H1 (cell line): ENCODE measurements around the gene ADAM23. TPM values are rescaled to one million over a fixed set of nuclear protein-coding genes. Genes with fewer than 3 reads are reported as not detected.

Source experiments
- CTCF ChIA-PET: fragments of 300-600 bp; sonication (Branson Sonifier 250); formaldehyde crosslinking; loops from one replicate; lab custom pipeline; 2021; ENCODE audit not compliant: partially characterized antibody; lab: Charles Lee
- POLR2A ChIA-PET: fragments of 300-600 bp; sonication (Branson Sonifier 250); formaldehyde crosslinking; loops from one replicate; lab custom pipeline; 2021; ENCODE audit warnings: inconsistent platforms; ENCODE audit not compliant: partially characterized antibody; lab: Charles Lee
- DNase-seq, 2 experiments: peaks; one replicate each; pipeline versions ENCODE4 v3.0.0 to v3.0.0-alpha.2; 2010 to 2022; ENCODE audit warnings: low spot score in 2 of 2, low read depth in 1 of 2, mixed read lengths in 1 of 2
- FAIRE-seq: peaks from 2 replicates; lab custom pipeline; 2011; peaks lifted over from hg19 to GRCh38; lab: Jason Lieb, UNC
- H2AFZ ChIP-seq: 2 replicates; pipeline ENCODE4 v1.8.1; 2012; ENCODE audit warnings: low read length, inconsistent platforms
- H2AK5ac ChIP-seq: 2 replicates; pipeline ENCODE4 v1.6.1; 2013; ENCODE audit warnings: low read depth, low read length
- H2BK120ac ChIP-seq: replicated peaks from 2 replicates; pipeline ENCODE3; 2013; ENCODE audit warnings: low read depth, low read length, inconsistent platforms
- H2BK12ac ChIP-seq: 2 replicates; pipeline ENCODE4 v1.6.1; 2013; ENCODE audit warnings: low read depth, low read length
- H2BK15ac ChIP-seq: 2 replicates; pipeline ENCODE4 v1.6.1; 2013; ENCODE audit warnings: low read length
- H2BK20ac ChIP-seq: 2 replicates; pipeline ENCODE4 v1.6.1; 2013; ENCODE audit warnings: low read length
- H2BK5ac ChIP-seq: 2 replicates; pipeline ENCODE4 v1.6.1; 2013; ENCODE audit warnings: low read depth, low read length
- H3K14ac ChIP-seq: 2 replicates; pipeline ENCODE4 v1.6.1; 2013; ENCODE audit warnings: inconsistent platforms; ENCODE audit not compliant: insufficient read length
- H3K18ac ChIP-seq: 2 replicates; pipeline ENCODE4 v1.6.1; 2013; ENCODE audit warnings: low read length; ENCODE audit errors: extremely low read depth
- H3K23ac ChIP-seq: 2 replicates; pipeline ENCODE4 v1.6.1; 2013; ENCODE audit warnings: inconsistent platforms; ENCODE audit not compliant: insufficient read length
- H3K23me2 ChIP-seq: 2 replicates; pipeline ENCODE4 v1.6.1; 2013; ENCODE audit warnings: low read depth, low read length
- H3K27ac ChIP-seq: 2 replicates; pipeline ENCODE4 v1.6.1; 2011; ENCODE audit warnings: low read depth, low read length, inconsistent platforms
- H3K27me3 ChIP-seq, 4 experiments: replicated peaks in 1 of 4; 1 replicate in 1 of 4; 2 replicates in 3 of 4; pipeline versions ENCODE4 v1.6.1 to v1.8.1; 2011 to 2013; ENCODE audit warnings: low read length in 3 of 4, mild to moderate bottlenecking in 3 of 4, inconsistent platforms in 2 of 4, mixed read lengths in 2 of 4, moderate library complexity in 1 of 4; ENCODE audit not compliant: control insufficient read depth in 3 of 4, insufficient read depth in 3 of 4; ENCODE audit errors: extremely low read depth in 1 of 4
- H3K36me3 ChIP-seq, 4 experiments: 2 replicates each; pipeline versions ENCODE4 v1.6.1 to v1.8.1; 2011 to 2013; ENCODE audit warnings: mild to moderate bottlenecking in 4 of 4, low read length in 3 of 4, moderate library complexity in 2 of 4, control low read depth in 1 of 4, inconsistent platforms in 1 of 4; ENCODE audit not compliant: insufficient read depth in 4 of 4, control insufficient read depth in 2 of 4
- H3K4ac ChIP-seq: replicated peaks from 2 replicates; pipeline ENCODE3; 2013; ENCODE audit warnings: low read length, low read depth, mixed read lengths, inconsistent platforms; ENCODE audit not compliant: insufficient read length
- H3K4me1 ChIP-seq, 4 experiments: replicated peaks in 1 of 4; 1 replicate in 1 of 4; 2 replicates in 3 of 4; pipeline versions ENCODE4 v1.6.1 to v1.8.1; 2011 to 2013; ENCODE audit warnings: low read length in 3 of 4, inconsistent platforms in 2 of 4, mixed read lengths in 1 of 4; ENCODE audit not compliant: insufficient read depth in 4 of 4, control insufficient read depth in 3 of 4
- H3K4me2 ChIP-seq, 2 experiments: 2 replicates each; pipeline versions ENCODE4 v1.6.1 to v1.8.1; 2011 to 2013; ENCODE audit warnings: low read depth in 2 of 2, low read length in 2 of 2, control low read depth in 1 of 2, inconsistent platforms in 1 of 2, mild to moderate bottlenecking in 1 of 2; ENCODE audit not compliant: insufficient read depth in 1 of 2
- H3K4me3 ChIP-seq, 4 experiments: fragments of 200-600, 300-600 bp in 1 of 4; sonication (generic), shearing (Covaris generic), sonication (Bioruptor Twin) in 1 of 4; 2 replicates each; pipeline versions ENCODE4 v1.5.1 to v1.8.1; 2011 to 2016; ENCODE audit warnings: low read length in 4 of 4, low read depth in 3 of 4, control low read depth in 2 of 4, inconsistent platforms in 2 of 4, mild to moderate bottlenecking in 2 of 4, mixed read lengths in 1 of 4, moderate library complexity in 1 of 4; ENCODE audit not compliant: insufficient read depth in 2 of 4; ENCODE audit errors: extremely low read depth in 1 of 4
- H3K56ac ChIP-seq: replicated peaks from 2 replicates; pipeline ENCODE3; 2013; ENCODE audit warnings: low read depth, mild to moderate bottlenecking, mixed read lengths, low read length, inconsistent platforms; ENCODE audit not compliant: insufficient read length
- H3K79me1 ChIP-seq: 2 replicates; pipeline ENCODE4 v1.6.1; 2013; ENCODE audit warnings: low read depth, low read length, control low read depth
- H3K79me2 ChIP-seq, 2 experiments: 2 replicates each; pipeline versions ENCODE4 v1.6.1 to v1.8.1; 2012 to 2013; ENCODE audit warnings: low read length in 2 of 2, mild to moderate bottlenecking in 2 of 2, inconsistent platforms in 1 of 2; ENCODE audit not compliant: insufficient read depth in 2 of 2, control insufficient read depth in 1 of 2
- H3K9ac ChIP-seq, 4 experiments: replicated peaks in 1 of 4; 1 replicate in 1 of 4; 2 replicates in 3 of 4; pipeline versions ENCODE4 v1.6.1 to v1.8.1; 2011 to 2013; ENCODE audit warnings: low read depth in 3 of 4, low read length in 3 of 4, control low read depth in 2 of 4, mild to moderate bottlenecking in 2 of 4, moderate library complexity in 2 of 4, inconsistent platforms in 1 of 4; ENCODE audit errors: extremely low read depth in 1 of 4
- H3K9me3 ChIP-seq, 2 experiments: 2 replicates each; pipeline versions ENCODE4 v1.6.1 to v1.8.1; 2012 to 2013; ENCODE audit warnings: mild to moderate bottlenecking in 2 of 2, moderate library complexity in 2 of 2, control low read depth in 1 of 2, inconsistent platforms in 1 of 2, low read depth in 1 of 2, low read length in 1 of 2, mixed read lengths in 1 of 2; ENCODE audit not compliant: insufficient read depth in 2 of 2
- H4K20me1 ChIP-seq, 2 experiments: replicated peaks in 1 of 2; 2 replicates each; pipeline versions ENCODE3 to v1.8.1; 2011 to 2013; ENCODE audit warnings: inconsistent platforms in 2 of 2, low read length in 2 of 2, mild to moderate bottlenecking in 1 of 2; ENCODE audit not compliant: insufficient read depth in 2 of 2, control insufficient read depth in 1 of 2
- H4K5ac ChIP-seq: 2 replicates; pipeline ENCODE4 v1.6.1; 2013; ENCODE audit warnings: low read length, low read depth, mixed read lengths, inconsistent platforms; ENCODE audit not compliant: insufficient read length
- H4K8ac ChIP-seq: 2 replicates; pipeline ENCODE4 v1.8.0; 2013; ENCODE audit warnings: mild to moderate bottlenecking, moderate library complexity, low read length, inconsistent platforms; ENCODE audit not compliant: insufficient read depth; ENCODE audit errors: extremely low read depth
- H4K91ac ChIP-seq: replicated peaks from 2 replicates; pipeline ENCODE3; 2013; ENCODE audit warnings: low read length, mixed read lengths, inconsistent platforms; ENCODE audit not compliant: insufficient read length
- BCL11A ChIP-seq, 2 experiments: IDR thresholded peaks; one replicate each; pipeline ENCODE4 v1.6.1; 2011; ENCODE audit warnings: low read depth in 2 of 2, low read length in 2 of 2, mild to moderate bottlenecking in 2 of 2
- HDAC6 ChIP-seq: IDR thresholded peaks from one replicate; pipeline ENCODE4 v1.7.1; 2012; ENCODE audit warnings: low read depth, mild to moderate bottlenecking, inconsistent platforms, low read length, moderate library complexity
- WGBS, 2 experiments: shearing (Covaris generic) in 1 of 2; methylation state at CpG; one replicate each; pipeline versions ENCODE4 v1.1.6 to v1.1.7; 2013 to 2015; ENCODE audit warnings: low lambda C conversion rate in 2 of 2, mixed read lengths in 2 of 2, inconsistent platforms in 1 of 2, low coverage in 1 of 2, missing lambda C conversion rate in 1 of 2; ENCODE audit not compliant: insufficient replicate concordance in 2 of 2, insufficient coverage in 1 of 2, insufficient read length in 1 of 2; ENCODE audit errors: extremely low coverage in 1 of 2, missing lambda C conversion rate in 1 of 2; 5-methylcytosine and 5-hydroxymethylcytosine counted together
- polyA plus RNA-seq, 7 experiments: library from polyadenylated mRNA; depleted of rRNA in 3 of 7; stranded (reverse) in 5 of 7; unstranded in 2 of 7; fragments of >200 nt in 5 of 7; fragments of 200-250 nt in 2 of 7; gene quantifications; 1 replicate in 5 of 7; 2 replicates in 1 of 7; 4 replicates in 1 of 7; pipeline versions ENCODE4 v1.2.1 to v1.2.3, GENCODE V29; 2011 to 2013; ENCODE audit warnings: missing spikeins in 2 of 7, mixed read lengths in 2 of 7
- total RNA-seq: library from RNA; stranded (reverse); fragmentation: NEBNext Ultra II Directional; extraction: Animal tissue kit (Norgen Biotek cat#: 25700); gene quantifications from 2 replicates; pipeline ENCODE4 v1.2.1, GENCODE V29; 2021

The ADAM23 gene
- total and polyA plus RNA-seq, 2 of the 8 experiments (the other 6 are each of a cell fraction or from before 2014, with no cell fraction given) = 9.9 to 20.8 TPM

GRCh38 chr2:206626108-206626507 is 182.8 kb downstream of the ADAM23 start:
- Histone ChIP-seq H3K23ac (no peak overlapping the region), H3K56ac (no peak overlapping the region), H3K4ac (no peak overlapping the region), H4K20me1 (no peaks in the 10 kb centered on the region), H2BK15ac (no peak overlapping the region), H3K79me2 (no peaks in the 10 kb centered on the region), H3K18ac (no peak overlapping the region), H2BK20ac (no peak overlapping the region), H3K79me1 (no peaks in the 10 kb centered on the region), H2BK120ac (no peak overlapping the region), H2BK5ac (no peak overlapping the region), H4K91ac (no peak overlapping the region), H3K9me3 (no peaks in the 10 kb centered on the region), H3K27me3 (no peaks in the 10 kb centered on the region), H3K23me2 (no peaks in the 10 kb centered on the region), H3K4me3 (no peak overlapping the region), H4K8ac (no peak overlapping the region), H2BK12ac (no peak overlapping the region), H3K9ac (no peak overlapping the region), H3K4me1 (peaks cover 0 to 5% (median 0%) of the 10 kb centered on the region in 4 experiments; a peak in 3 of 7 replicates), H3K36me3 (no peaks in the 10 kb centered on the region), H2AK5ac (no peak overlapping the region), H3K27ac (no peak overlapping the region), H4K5ac (no peak overlapping the region), H2AFZ (no peak overlapping the region), H3K14ac (no peak overlapping the region), H3K4me2 (no peak overlapping the region)
- no peak for DNase-seq
- ChIA-PET POLR2A (no interaction called here), CTCF (interaction anchor here (1.2 to 3.0 kb wide), 4 partner anchors 11 to 71 kb away, joined by 4 to 13 read pairs (median 5); no protein-coding TSS in a partner anchor)
- 80% methylated on average over 2 of the region's 2 CpGs; no CpG with 5 or more reads in 1 of the 2 experiments for WGBS, 2 experiments
- FAIRE-seq = peak; percentile 28
- TF ChIP-seq HDAC6 = no peak
- TF ChIP-seq BCL11A (IDR thresholded peaks at IDR 0.05; ENCODE audit: low read depth in 2 of 2, low read length in 2 of 2) = no peak
